HepG2 (cell line): ENCODE results near the gene KLHL17. TPM values are rescaled to one million over a fixed set of nuclear protein-coding genes. Genes with fewer than 3 reads are reported as not detected.

Experiments
- ARHGAP35 ChIP-seq: sonication (generic); formaldehyde crosslinking; IDR thresholded peaks from 2 replicates; pipeline ENCODE4 v1.9.0; 2022; ENCODE audit warnings: mild to moderate bottlenecking, inconsistent platforms, moderate library complexity, missing genetic modification reagents, borderline replicate concordance
- FOXO4 ChIP-seq: sonication (generic); formaldehyde crosslinking; conservative IDR thresholded peaks from 2 replicates; pipeline ENCODE4 v1.8.1; 2023; ENCODE audit warnings: missing genetic modification reagents
- HNRNPLL ChIP-seq: fragments of 200-400 bp; formaldehyde crosslinking; IDR thresholded peaks from 2 replicates; pipeline ENCODE4 v1.6.1; 2017; ENCODE audit warnings: mild to moderate bottlenecking, low read depth, low read length; ENCODE audit not compliant: poor library complexity, severe bottlenecking
- MBNL3 ChIP-seq: fragments of 250-450 bp; sonication (Bioruptor Pico); conservative IDR thresholded peaks from 2 replicates; pipeline ENCODE4 v1.8.0; 2022; ENCODE audit warnings: mild to moderate bottlenecking, inconsistent platforms
- MYPOP ChIP-seq: sonication (generic); formaldehyde crosslinking; IDR thresholded peaks from 2 replicates; pipeline ENCODE4 v1.8.1; 2023; ENCODE audit warnings: mild to moderate bottlenecking, moderate library complexity, missing genetic modification reagents
- NAIF1 ChIP-seq: sonication (generic); formaldehyde crosslinking; IDR thresholded peaks from 2 replicates; pipeline ENCODE4 v1.5.0; 2020; ENCODE audit warnings: mild to moderate bottlenecking, missing genetic modification reagents, borderline replicate concordance
- NCOR1 ChIP-seq: fragments of 200-600 bp; sonication (generic); IDR thresholded peaks from 2 replicates; pipeline ENCODE4 v1.7.0; 2017; ENCODE audit warnings: antibody characterized with exemption, low read length, borderline replicate concordance
- SMAD3 ChIP-seq: sonication (generic); formaldehyde crosslinking; IDR thresholded peaks from 2 replicates; pipeline ENCODE4 v1.4.0; 2020; ENCODE audit warnings: missing genetic modification reagents
- ZBTB34 ChIP-seq: sonication (generic); formaldehyde crosslinking; IDR thresholded peaks from 2 replicates; pipeline ENCODE4 v1.8.0; 2022; ENCODE audit warnings: mild to moderate bottlenecking, missing genetic modification reagents
- ZFP91 ChIP-seq: sonication (generic); formaldehyde crosslinking; IDR thresholded peaks from 2 replicates; pipeline ENCODE4 v1.9.0; 2022; ENCODE audit warnings: missing genetic modification reagents, mild to moderate bottlenecking, borderline replicate concordance
- ZFY ChIP-seq: sonication (generic); formaldehyde crosslinking; IDR thresholded peaks from 2 replicates; pipeline ENCODE4 v1.4.0; 2020; ENCODE audit warnings: missing genetic modification reagents
- ZNF574 ChIP-seq: sonication (generic); formaldehyde crosslinking; IDR thresholded peaks from 2 replicates; pipeline ENCODE4 v1.4.0; 2020; ENCODE audit warnings: missing genetic modification reagents
- ZNF749 ChIP-seq: sonication (generic); formaldehyde crosslinking; IDR thresholded peaks from 2 replicates; pipeline ENCODE4 v1.8.0; 2022; ENCODE audit warnings: mild to moderate bottlenecking, missing genetic modification reagents, moderate library complexity, borderline replicate concordance
- ZNF883 ChIP-seq: sonication (generic); formaldehyde crosslinking; IDR thresholded peaks from 2 replicates; pipeline ENCODE4 v1.5.1; 2020; ENCODE audit warnings: mild to moderate bottlenecking, missing genetic modification reagents; ENCODE audit errors: not compliant biosample characterization
- polyA plus RNA-seq, 8 experiments: library from polyadenylated mRNA; depleted of rRNA in 3 of 8; stranded (reverse) in 7 of 8; unstranded in 1 of 8; fragments of >200 nt; fragmentation: Illumina TruSeq in 4 of 8; extraction: Trizol in 4 of 8; gene quantifications; 2 replicates each; pipeline versions ENCODE4 v1.2.1 to v1.2.3, GENCODE V29; 2011 to 2016; ENCODE audit warnings: low read depth in 4 of 8, missing spikeins in 1 of 8, mixed read lengths in 1 of 8; ENCODE audit not compliant: insufficient read depth in 1 of 8
- total RNA-seq, 5 experiments: library from RNA; depleted of rRNA; stranded (reverse); fragments of >200 nt; fragmentation: Illumina TruSeq; extraction: Trizol; gene quantifications; 2 replicates each; pipeline ENCODE4 v1.2.3, GENCODE V29; 2016; ENCODE audit warnings: low read depth in 1 of 5
- TF ChIP-seq, protein P1 (sequence below): sonication (generic); formaldehyde crosslinking; IDR thresholded peaks from 2 replicates; pipeline ENCODE4 v1.4.0; 2020; ENCODE audit warnings: missing genetic modification reagents

The KLHL17 gene
- total and polyA plus RNA-seq, 2 of the 13 experiments (the other 11 are each of a cell fraction or from before 2014, with no cell fraction given), result 9.3 to 24.7 TPM

DNA sequence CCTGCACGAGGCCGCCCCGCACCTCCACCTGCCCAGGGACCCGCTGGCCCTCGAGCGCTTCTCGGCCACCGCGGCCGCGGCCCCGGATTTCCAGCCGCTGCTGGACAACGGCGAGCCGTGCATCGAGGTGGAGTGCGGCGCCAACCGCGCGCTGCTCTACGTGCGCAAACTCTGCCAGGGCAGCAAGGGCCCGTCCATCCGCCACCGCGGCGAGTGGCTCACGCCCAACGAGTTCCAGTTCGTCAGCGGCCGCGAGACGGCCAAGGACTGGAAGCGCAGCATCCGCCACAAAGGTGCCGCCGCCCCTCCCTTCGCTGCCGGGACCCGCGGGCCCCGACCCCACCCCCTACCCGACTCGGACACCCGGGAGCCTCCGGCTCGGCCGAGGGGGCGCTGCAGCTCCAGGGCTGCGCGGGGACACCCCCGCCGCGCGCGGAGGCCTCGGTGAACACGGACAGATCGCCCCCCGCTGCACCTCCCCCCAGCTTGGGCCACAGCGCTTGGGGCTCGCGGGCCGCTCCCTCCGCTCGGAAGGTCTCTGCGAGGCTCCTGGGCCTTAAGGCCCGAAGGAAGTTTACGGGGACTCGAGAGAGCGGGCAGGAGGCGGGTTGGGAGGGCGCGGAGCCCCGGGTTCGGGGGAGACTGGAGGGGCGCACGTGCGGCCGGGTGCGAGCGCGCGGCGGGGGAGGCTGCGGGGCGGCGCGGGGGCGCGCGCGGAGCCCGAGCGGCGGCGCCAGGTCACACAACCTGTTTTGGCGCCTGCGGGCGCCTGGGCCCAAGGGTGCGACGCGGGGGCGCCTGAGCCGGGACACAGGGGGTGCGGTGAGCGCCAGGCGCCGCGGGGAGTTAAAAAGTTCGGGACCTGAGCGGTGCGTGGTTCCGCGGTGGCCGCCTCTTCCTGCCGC lies 35.5 kb upstream of the KLHL17 start (continued):
- TF ChIP-seq, protein P1, sequence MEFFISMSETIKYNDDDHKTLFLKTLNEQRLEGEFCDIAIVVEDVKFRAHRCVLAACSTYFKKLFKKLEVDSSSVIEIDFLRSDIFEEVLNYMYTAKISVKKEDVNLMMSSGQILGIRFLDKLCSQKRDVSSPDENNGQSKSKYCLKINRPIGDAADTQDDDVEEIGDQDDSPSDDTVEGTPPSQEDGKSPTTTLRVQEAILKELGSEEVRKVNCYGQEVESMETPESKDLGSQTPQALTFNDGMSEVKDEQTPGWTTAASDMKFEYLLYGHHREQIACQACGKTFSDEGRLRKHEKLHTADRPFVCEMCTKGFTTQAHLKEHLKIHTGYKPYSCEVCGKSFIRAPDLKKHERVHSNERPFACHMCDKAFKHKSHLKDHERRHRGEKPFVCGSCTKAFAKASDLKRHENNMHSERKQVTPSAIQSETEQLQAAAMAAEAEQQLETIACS (CRISPR knock-in tag), result peak; percentile 24; the same call in 1 of the 2 replicates
- 0 out of 2 replicates have a peak, but pooled peaks have one; percentile 37 for TF ChIP-seq ZNF749 (CRISPR knock-in tag)
- no peak for TF ChIP-seq NCOR1
- TF ChIP-seq ARHGAP35 (CRISPR knock-in tag), result no peak
- no peak for TF ChIP-seq MBNL3 (CRISPR knock-in tag)
- TF ChIP-seq MYPOP, result peak; percentile 55; the same call in 1 of the 2 replicates
- TF ChIP-seq HNRNPLL, result peak; percentile 95
- TF ChIP-seq SMAD3 (CRISPR knock-in tag), result no peak
- TF ChIP-seq FOXO4, result no peak
- 0 out of 2 replicates have a peak, but pooled peaks have one; percentile 21 for TF ChIP-seq ZNF574
- TF ChIP-seq ZFY, result 0 out of 2 replicates have a peak, but pooled peaks have one; percentile 6
- no peak for TF ChIP-seq NAIF1 (CRISPR knock-in tag)
- no peak for TF ChIP-seq ZBTB34 (CRISPR knock-in tag)
- no peak for TF ChIP-seq ZNF883 (CRISPR knock-in tag)
- peak; percentile 11; the same call in 1 of the 2 replicates for TF ChIP-seq ZFP91 (CRISPR knock-in tag)
